ENCODE measurements around the gene SCNN1G.

Gene SCNN1G

DNA sequence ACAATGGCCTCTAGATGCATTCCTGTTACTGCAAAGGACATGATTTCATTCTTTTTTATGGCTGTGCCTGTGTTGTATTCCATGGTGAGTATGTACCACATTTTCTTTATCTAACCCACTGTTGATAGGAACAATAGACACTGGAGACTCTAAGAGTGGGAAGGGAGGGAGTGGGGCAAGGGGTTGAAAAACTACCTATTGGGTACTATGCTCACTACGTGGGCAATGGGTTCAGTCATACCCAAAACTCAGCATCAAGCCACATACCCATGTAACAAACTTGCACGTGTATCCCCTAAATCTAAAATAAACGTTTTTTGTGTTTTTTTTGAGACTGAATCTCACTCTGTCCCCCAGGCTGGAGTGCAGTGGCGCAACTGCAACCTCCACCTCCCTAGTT, 72.5 kb downstream of the SCNN1G start:
- Histone ChIP-seq H3K4me3 (ENCODE audit: low read depth, low read length) (no peak overlapping the region), H3K36me3 (no peaks in the 10 kb centered on the region), H3K27ac (no peak overlapping the region), H3K9me3 (ENCODE audit: severe bottlenecking) (peaks cover 2% of the 10 kb centered on the region), H3K27me3 (ENCODE audit: insufficient read depth, low read depth, severe bottlenecking) (no peaks in the 10 kb centered on the region)
- no peak for TF ChIP-seq CTCF (IDR thresholded peaks at IDR 0.05; ENCODE audit: low read depth, low read length)
- no peak for DNase-seq

DNA sequence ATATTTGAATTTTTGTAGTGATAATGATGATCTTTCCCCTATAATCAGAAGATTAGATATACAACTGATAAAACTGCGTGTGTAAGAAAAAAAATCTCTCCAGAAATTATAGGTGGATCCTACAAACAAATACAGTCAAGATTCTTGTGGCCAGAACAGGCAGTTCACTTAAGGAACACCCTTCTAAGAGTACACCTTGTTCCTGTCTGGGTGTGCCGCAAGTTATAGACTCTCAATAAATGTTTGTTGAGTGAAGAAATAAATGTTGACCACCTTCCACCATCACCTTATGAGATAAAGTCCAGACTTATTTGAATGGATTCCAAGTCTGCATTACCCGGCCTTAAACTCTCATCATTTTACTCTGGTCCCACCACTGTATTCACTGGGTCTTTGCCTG, 73.9 kb downstream of the SCNN1G start:
- TF ChIP-seq CTCF (IDR thresholded peaks at IDR 0.05; ENCODE audit: low read depth, low read length): no peak
- DNase-seq: no peak
- H3K36me3 ChIP-seq: no peaks in the 10 kb centered on the region
- H3K4me3 ChIP-seq (ENCODE audit: low read depth, low read length): no peak overlapping the region
- H3K27ac ChIP-seq: no peak overlapping the region
- H3K27me3 ChIP-seq (ENCODE audit: insufficient read depth, low read depth, severe bottlenecking): no peaks in the 10 kb centered on the region
- H3K9me3 ChIP-seq (ENCODE audit: severe bottlenecking): no peaks in the 10 kb centered on the region

- no peak for DNase-seq
- H3K36me3 ChIP-seq: no peaks in the 10 kb centered on the region
- no peaks in the 10 kb centered on the region for H3K27me3 ChIP-seq (ENCODE audit: insufficient read depth, low read depth, severe bottlenecking)
- H3K9me3 ChIP-seq (ENCODE audit: severe bottlenecking): no peaks in the 10 kb centered on the region
- TF ChIP-seq CTCF (IDR thresholded peaks at IDR 0.05; ENCODE audit: low read depth, low read length): no peak
- no peak overlapping the region for H3K4me3 ChIP-seq (ENCODE audit: low read depth, low read length)
- H3K27ac ChIP-seq: no peak overlapping the region
These were observed 75.1 kb downstream of the SCNN1G start for GRCh38 chr16:23257682-23258081.

GRCh38 chr16:23258919-23259237, 76.3 kb downstream of the SCNN1G start:
- H3K9me3 ChIP-seq (ENCODE audit: severe bottlenecking): no peaks in the 10 kb centered on the region
- H3K4me3 ChIP-seq (ENCODE audit: low read depth, low read length): no peak overlapping the region
- H3K27me3 ChIP-seq (ENCODE audit: insufficient read depth, low read depth, severe bottlenecking): no peaks in the 10 kb centered on the region
- no peak for TF ChIP-seq CTCF (IDR thresholded peaks at IDR 0.05; ENCODE audit: low read depth, low read length)
- H3K36me3 ChIP-seq: no peaks in the 10 kb centered on the region
- H3K27ac ChIP-seq: no peak overlapping the region
- DNase-seq: no peak
